ENCODE measurements around the gene NUB1. TPM values are rescaled to one million over a fixed set of nuclear protein-coding genes. Genes with fewer than 3 reads are reported as not detected.

The NUB1 gene
- total RNA-seq, 1 donor from 2014 or later, result 32.6 TPM

DNA sequence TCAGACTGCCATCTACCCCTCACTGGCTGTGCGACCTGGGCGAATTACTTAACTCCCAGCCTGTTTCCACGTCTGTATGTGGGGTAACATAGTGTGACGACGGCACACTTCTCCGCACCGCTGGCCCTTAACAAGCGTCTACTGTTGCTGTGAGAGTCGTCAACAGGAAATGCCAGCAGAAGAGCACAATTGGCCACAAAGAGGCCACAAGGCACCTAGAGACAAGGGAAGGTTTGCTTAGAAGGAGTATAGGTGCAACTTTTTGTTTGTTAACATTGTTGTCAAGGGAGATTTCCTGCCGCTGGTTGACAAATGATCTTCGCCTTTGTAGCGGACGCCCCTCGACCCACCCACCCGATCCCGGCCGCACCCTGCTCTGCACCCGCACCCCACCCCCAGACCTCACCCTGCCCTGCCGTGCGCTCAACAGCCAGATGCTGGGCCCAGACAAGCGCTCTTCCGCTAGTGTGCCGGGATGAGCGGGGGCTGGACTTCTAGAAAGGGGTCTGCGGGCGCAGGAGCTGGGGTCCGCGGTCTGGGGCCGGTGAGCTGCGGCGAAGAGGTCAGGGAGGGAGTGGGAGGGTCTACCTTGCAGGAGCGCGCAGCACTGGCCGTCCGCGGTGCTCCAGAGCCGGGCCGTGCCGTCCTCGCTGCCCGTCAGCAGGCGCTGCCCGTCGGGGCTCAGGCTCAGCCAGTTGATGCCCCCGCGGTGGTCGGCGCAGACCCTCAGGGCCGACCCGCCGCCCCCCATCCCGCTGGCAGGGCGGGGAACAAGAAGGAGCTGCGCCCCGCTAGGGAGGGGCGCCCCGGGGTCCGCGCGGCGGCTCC lies 67.4 kb downstream of the NUB1 start:
- intact Hi-C loops (cut with DNase I), result no loop called here
- no peak for DNase-seq (ENCODE audit: low spot score)

DNA sequence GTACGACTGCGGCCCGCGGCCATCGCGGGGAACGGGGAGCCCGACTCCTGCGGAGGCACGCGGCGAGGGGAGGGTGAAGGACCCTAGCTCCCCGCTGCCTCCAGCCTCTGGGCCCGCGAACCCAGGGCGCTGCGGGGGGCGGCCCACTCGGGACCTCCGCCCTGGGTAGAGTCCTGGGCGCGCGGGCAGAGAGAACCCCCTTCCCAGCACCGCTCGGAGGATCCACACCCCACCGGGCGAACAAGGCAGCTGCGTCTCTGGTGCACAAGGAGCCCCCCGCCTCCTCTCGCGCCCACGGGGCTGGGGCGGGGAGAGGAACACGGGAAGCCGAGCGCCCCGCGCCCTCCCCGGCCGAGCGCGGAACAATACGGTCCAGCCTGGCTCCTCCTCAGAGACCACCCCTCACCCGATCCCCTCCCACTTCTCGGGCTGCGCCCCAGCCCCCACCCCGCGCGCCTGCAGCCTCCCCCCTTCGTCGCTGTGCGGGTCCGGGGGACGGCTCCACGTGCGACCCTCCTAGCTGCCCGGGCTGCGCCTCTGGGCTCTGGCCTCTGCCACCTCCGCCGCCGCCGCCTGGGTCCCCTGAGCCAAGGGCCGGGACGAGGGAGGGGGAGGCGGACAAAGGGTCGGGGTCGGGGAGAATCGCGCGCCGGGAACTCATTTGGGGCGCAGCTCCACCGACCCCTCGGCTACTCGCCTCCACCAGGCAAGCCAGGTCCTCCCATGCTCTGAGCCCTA lies 68.2 kb downstream of the NUB1 start, which contains the start of gene WDR86:
Gene WDR86 (minus strand): TSS at position 372 of the 738 bp plus-strand sequence. CDS start 449 bp downstream, outside the sequence.
- intact Hi-C loops (cut with DNase I), result no loop called here
- no peak for DNase-seq (ENCODE audit: low spot score)

DNA sequence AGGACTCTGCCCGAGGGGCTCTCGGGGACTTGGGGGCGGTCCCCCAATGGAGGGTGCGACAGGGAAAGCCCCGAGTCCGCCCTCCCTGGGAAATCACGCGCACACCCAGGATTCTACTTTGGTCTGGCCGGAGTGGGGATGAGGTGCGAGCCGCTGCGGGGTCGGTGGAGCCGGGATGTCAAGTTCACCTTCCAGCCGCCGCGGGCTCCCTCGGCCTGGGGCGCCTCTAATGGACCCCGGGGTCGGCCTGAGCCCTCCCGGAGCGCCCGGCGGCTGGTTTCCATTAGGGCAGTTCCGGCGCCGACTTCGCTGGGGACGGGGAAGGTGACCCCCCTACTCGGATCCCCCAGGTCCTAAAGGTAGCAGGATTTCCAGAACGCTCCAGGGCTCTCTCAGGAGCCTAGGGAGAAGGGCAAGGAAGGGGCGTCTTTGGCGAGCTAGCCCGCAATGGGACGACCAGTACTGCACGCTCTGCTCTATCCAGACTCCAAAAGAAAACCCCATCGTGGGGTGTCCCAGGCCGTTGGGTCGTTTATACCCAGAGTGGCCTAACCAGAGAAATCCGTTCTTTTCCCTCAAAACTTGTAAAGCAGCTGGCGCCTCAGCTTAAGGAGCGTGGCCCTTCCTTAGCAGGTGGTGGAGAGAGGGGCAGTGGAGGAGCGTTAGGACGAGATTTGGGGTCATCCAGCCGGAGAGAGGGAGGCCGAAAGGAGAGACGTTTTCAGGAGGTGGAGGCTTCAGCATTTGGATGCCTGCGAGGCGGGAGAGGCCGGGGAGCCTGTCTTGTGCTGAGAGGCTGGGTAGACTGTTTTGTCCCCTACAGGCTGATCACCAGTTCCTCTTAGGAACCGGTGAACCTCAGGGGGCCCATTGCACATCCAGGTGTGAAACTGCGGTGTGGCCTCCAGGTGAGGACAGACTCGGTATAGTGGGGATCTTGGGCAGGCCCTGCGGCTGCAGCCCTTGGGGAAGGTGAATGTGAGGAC lies 69.1 kb downstream of the NUB1 start:
- DNase-seq (ENCODE audit: low spot score), result no peak
- intact Hi-C loops (cut with DNase I), result no loop called here

DNA sequence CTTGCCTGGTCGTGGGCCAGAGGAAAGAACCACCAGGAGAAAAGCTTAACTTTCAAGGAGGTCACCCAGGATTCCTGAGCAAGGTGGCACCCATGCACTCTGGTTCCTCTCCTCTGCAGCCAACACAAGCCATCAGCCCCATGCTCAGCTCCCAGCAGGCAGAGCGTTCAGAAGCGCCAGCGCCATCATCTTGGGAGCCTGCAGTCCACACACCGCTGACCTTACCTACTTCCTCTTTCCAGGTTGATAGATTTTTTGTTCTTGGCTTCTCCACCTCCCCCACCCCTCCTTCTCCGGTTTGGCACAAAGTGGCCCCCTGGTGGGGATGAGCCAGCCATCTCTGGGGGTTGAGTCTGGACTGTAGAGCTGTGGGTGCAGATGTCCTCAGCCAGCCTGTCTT lies 69.9 kb downstream of the NUB1 start:
- intact Hi-C loops (cut with DNase I), result no loop called here
- DNase-seq (ENCODE audit: low spot score), result no peak

DNA sequence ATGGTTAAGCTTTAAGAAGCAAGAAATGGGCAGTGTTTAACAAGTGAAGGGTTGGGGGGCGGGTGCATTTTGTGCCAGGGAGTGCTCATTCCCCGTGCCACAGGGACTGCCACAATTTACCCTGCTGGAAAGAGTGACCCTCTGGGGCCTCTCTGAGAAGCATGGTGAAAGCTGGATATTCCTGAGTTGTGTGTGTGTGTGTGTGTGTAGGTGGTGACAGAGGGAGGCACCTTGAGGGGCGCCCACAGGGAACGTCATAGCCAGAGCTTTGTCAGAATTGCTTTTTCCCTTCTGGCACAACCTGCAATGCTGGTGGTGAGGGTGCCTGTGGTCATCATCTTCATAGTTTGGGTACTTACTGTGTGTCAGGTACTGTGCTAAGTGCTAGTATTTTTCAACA lies 70.7 kb downstream of the NUB1 start:
- intact Hi-C loops (cut with DNase I), result no loop called here
- no peak for DNase-seq (ENCODE audit: low spot score)

DNA sequence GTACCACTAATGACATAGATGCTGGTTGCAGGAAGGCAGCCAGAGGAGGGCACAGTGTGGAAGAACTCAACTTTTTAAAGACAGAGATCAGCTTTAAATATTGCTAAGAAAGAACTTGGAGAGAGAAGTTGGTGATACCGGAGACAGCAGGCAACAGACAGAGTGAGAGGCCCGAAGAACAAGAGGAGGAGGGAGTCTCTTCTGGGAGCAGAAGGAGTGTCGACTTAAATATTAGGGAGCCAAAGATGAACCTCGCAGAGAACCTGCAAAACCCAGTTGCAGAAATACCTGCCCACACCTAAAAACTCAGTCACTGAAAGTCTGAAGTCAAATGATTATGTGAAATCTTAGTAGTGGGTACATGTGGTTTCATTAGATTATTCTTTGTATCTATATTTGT lies 71.6 kb downstream of the NUB1 start:
- intact Hi-C loops (cut with DNase I), result no loop called here
- no peak for DNase-seq (ENCODE audit: low spot score)

DNA sequence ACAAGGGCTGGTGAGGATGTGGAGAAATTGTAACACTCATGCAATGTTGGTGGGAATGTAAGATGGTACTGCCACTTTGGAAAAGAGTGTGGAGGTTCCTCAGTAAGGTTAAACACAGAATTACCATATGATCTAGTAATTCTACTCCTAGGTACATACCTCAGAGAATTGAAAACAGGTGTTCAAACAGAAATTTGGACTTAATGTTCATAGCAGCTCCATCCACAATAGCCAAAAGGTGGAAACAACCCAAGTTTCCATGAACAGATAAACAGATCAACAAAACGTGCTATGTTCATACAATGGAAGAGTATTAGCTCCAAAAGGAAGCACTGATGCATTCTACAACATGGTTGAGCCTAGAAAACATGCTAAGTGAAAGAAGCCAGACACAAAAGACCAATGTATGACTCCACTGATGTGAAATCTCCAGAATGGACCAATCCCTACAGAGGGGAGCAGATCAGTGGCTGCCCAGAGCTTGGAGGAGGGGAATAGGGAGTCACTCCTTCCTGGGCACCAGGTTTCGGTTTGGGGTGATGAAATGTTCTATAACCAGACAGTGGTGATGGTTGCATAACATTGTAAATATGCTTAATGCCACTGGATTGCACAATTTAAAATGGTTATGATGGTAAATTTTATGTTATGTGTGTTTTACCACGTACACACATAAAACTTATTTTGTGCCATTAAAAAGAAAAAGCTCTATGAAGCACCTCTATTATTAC lies 73.9 kb downstream of the NUB1 start:
- DNase-seq (ENCODE audit: low spot score), result no peak

DNA sequence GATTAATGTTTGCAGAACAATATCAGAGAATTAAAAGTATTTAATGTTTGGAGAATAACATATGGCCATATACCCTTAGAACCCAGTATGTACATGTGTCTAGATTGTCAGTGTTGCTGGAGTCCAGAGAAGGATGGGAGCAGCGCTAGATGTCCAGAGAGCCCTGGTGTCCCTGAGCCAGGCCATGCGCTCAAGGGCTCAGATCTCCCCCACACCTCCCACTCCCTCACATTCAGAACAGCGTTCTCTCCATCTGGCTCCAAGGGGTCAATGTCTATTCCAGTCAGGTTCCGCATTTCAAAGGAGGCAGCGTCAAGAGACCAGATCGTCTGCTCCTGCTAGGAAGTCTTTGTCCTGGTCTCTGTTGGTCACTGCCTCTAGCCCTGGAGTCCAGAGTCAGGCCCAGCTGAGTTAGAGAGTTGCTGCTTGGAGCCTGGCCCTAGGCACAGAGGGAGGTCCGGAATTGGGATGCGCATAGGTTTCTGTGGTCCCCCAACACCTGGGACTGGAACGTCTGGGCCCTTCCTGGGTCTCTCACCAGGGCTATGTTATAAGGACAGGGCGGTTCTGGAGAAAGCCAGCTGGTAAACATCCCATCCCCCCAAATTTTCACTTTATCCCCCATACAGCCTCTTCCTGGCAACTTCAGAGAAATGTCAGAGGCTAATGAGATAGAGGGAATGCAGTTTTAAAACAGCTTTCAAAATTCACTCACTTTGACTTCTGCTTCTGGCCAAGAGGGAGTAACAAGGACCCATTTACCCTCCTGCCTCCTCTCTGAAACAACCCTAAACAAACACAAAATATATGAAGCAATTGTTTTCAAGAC lies 74.7 kb downstream of the NUB1 start:
- DNase-seq (ENCODE audit: low spot score), result no peak
- intact Hi-C loops (cut with DNase I), result no loop called here

More for the DNA sequence above, 73.9 kb downstream of the NUB1 start:
- intact Hi-C loops (cut with DNase I), result no loop called here

DNA sequence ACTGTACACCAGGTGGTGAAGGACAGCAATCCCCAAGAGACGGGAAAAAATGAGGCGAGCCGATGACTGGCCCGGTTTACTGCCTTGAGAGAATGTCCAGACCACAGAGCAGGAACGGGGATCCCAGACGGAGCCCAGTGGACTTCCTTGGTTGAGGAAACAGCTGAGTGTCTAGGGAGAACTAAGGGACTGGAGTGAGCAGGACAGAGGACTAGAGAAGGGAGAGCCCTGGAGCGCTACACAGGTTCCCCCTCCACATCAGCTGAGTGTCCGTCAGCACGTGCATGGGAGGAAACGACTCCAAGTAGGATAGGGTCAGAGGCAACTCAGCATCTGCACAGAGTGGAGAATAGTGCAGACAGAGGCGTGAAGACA lies 75.3 kb downstream of the NUB1 start:
- no peak for DNase-seq (ENCODE audit: low spot score)
- intact Hi-C loops (cut with DNase I), result no loop called here

DNA sequence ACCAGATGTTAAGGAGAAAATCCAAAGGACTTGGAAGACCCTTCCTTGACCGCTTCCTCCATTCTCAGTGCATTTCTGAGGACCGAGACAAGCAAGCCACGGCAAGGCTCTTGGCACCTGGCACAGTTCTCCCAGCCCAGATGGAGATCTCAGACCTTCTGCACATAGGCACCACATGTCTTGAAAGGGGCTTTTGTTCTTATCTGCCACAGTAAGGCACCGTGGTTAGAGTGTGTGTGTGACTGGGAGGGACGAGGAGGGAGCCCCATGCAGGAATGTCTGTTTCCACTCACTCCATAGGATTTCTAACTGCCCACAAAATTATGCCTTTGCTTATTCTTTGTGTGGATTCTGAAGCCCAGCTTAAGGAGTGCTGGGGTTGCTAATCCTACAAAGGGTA lies 78.5 kb downstream of the NUB1 start:
- DNase-seq (ENCODE audit: low spot score), result no peak
- intact Hi-C loops (cut with DNase I), result no loop called here

DNA sequence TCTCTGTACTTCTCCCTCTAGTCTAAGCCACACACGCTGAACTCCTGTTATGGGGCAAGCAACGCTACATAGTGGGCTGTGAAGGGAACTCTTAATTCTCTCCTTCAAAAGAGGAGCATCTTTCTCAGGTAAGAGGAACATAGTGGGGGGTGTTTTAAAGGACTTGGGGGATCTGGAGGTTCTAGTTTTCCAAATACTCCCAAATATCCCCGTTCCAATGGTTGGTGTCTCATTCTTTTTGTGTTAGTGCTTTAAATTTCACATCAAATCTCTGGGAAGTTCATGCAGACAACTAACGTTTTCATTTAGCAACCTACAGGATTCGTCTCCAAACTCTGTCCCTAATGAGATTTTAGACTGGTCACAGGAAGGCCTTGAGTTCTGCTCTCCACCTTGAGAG lies 80.6 kb downstream of the NUB1 start:
- intact Hi-C loops (cut with DNase I), result no loop called here
- DNase-seq (ENCODE audit: low spot score), result no peak

DNA sequence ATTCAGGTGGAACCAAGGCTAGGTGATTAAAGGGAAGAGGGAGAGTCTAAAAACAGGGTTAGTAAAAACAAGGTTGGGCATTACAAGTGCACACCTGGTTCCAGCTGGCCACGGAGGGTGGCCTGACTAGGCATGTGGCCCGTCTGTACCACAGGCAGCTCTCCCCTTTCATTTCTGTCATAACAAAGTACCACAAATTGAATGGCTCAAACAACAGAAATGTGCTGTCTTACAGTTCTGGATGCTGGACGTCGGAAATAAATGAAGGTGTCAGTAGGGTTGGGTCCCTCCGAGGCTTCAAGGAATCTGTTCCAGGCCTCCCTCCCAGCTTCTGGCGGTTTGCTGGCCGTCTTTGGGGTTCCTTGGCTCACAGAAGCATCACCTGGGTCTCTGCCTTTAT lies 81.6 kb downstream of the NUB1 start:
- no peak for DNase-seq (ENCODE audit: low spot score)
- intact Hi-C loops (cut with DNase I), result no loop called here

DNA sequence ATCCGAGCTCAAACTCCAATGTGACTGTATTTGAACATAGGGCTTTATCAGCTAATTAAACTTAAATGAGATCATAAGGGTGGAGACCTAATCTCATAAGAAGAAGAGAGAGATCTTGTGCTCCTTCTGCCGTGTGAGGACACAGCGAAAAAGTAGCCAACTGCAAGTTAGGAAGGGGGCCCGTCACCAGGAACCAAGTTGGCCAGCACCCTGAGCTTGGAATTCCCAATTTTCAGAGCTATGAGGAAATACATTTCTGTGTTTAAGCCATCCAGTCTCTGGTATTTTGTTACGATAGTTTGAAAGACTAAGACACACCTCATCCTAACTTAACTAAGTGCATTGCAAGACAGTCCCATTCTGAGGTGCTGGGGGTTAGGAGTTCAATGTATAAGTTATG lies 82.3 kb downstream of the NUB1 start:
- intact Hi-C loops (cut with DNase I), result no loop called here
- DNase-seq (ENCODE audit: low spot score), result no peak

DNA sequence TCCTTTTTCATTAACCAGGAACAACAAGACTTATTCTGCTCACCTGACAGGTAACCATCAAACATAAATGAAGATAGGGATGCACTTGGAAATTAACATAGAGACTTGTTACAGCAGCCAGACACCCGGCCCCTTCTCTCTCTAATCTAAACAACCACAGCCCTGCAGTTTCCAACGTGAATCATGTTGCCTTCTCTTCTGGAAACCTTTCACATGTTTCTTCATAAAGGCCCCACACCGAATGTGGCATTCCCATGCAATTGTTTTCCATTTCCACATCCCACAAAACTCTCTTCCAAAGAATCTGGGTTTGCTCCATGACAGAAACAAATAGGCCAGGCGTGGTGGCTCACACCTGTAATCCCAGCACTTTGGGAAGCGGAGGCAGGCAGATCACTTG lies 83.2 kb downstream of the NUB1 start:
- no peak for DNase-seq (ENCODE audit: low spot score)
- intact Hi-C loops (cut with DNase I), result no loop called here

DNA sequence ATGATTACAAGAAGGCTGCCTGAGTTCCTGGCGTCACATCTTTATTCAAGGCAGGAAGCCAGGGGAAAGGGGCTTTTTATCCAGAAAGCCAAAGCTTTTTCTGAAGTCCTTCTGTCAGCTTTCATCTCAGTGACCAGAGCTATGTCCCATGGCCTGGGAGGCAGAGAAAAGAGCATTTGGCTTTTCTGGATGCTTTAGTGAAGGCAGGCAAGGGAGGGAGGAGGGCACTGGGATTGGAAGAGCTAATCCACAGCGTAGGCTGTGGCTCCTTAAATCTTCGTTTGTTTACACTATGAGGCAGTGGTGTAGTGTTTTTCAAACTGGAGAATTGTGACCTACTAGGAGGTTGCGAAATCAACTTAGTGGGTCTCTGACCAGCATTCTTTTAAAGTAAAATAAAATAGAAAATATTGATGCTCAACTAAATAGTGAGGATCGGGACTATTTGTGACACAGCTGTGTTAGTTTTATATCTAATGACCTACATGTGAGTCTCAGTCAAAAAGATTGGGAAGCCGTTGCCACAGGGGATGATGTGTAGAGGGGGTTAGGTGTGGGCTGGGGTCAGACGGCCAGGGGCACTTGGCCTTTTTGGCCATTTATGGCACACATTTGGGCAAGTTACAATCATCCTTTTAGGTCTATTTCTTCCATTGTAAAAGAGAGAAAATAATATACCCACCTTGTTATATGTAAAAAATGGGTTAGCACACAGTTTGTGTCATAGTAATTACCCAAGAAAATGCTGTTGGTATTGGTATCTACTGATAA lies 84.2 kb downstream of the NUB1 start:
- no peak for DNase-seq (ENCODE audit: low spot score)
- intact Hi-C loops (cut with DNase I), result no loop called here

DNA sequence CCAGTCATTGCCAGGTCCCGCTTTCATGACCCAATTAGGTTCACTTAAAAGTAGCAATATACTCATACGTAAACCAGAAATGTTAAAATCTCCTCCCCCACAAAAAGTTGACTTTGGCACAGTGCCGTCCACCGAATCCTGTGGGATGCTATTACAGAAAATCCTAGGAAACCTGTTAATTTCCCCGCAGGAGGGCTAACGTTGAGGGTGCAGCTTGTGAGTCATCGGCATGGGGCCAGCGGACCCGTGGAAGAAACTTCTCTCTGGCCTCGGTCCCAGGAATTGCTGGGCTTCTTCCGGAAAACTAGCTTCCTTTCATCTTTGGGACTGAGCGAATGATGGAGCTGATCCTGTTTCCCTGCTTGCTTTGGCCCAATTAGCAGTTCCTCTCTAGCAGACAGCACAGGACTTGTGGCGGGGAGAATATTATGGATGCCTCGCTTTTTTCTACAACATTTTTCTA lies 84.9 kb downstream of the NUB1 start:
- intact Hi-C loops (cut with DNase I), result no loop called here
- DNase-seq (ENCODE audit: low spot score), result no peak

DNA sequence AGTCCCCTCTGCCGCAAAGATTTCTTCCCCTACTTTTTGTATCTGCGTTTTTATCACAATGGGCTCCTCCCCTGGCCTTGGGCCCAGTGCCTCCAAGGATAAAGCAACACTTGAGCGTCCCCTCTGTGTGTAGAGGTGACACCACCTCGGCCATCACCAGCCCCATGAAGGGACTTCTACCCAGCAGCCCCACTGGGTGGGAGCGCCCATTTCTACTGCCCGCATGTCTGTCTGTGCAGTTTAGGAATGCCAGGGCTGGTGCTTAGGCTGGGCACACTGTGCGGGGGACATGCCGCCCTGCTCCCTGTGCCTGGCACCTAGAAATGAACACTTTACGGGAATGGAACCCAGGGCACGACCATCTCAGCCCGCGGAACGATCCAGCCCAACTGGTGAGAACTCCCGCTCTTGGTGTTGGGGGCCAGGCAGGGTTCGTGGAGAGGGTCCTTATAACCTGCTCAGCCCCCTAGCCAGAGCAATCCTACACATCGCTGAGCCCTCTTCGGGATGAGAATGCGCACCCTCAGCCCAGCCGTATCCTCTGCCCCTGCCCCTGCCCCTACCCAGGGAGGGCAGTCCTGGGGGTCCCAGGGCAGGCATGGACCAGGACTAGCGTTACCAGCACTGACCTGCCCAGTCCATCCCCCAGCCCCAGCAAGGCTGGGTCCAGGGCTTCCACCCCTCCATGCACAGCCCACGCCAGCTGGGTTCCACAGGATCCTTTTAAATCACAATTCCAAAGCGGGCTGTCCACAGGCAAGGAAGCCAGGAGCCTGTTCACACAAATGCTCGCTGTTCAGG lies 85.5 kb downstream of the NUB1 start:
- no peak for DNase-seq (ENCODE audit: low spot score)
- intact Hi-C loops (cut with DNase I), result no loop called here
